ENCODE results near the gene RAB3B. TPM values are rescaled to one million over a fixed set of nuclear protein-coding genes. Genes with fewer than 3 reads are reported as not detected.

The RAB3B gene
- polyA plus RNA-seq, 6 donors from 2014 or later: not detected

DNA sequence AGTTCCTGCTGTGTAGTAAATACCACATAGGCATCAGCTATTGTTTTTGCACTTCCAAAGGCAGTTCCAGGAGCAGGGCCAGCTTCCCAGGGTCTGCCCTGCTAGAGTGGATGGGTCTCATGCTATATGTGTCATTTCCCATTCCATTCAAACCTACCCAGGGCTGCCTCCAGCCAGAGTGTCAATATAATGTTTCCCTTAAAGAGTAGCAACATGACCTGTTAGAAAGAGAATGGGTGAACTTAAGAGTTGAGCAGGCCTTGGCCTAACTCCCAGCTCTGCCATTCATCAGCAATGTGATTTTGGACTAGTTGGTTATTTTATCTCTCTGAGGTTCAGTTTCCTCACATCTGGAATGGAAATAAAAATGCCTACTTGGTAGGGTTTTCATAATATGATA is 44.9 kb downstream of the RAB3B start:
- ATAC-seq (ENCODE audit: low read depth in 2 of 2) (no peak), DNase-seq (no peak)
- H3K27ac Mint-ChIP-seq: no peak overlapping the region
- peaks cover 0 to 6% (median 0%) of the 10 kb centered on the region in 3 donors for H3K27me3 Mint-ChIP-seq
- no peak overlapping the region for H3K4me3 Mint-ChIP-seq
- H3K9me3 Mint-ChIP-seq: peaks cover 12 to 32% (median 23%) of the 10 kb centered on the region in 7 donors
- H3K4me1 Mint-ChIP-seq: no peaks in the 10 kb centered on the region
- H3K36me3 Mint-ChIP-seq: peaks cover 5 to 28% of the 10 kb centered on the region in 2 donors

GRCh38 chr1:51942281-51942680 is 48.2 kb downstream of the RAB3B start:
- Mint-ChIP-seq H3K36me3 (peaks cover 5 to 17% of the 10 kb centered on the region in 2 donors), H3K9me3 (peaks cover 12 to 24% (median 17%) of the 10 kb centered on the region in 7 donors), H3K4me3 (no peak overlapping the region), H3K4me1 (no peaks in the 10 kb centered on the region), H3K27ac (no peak overlapping the region), H3K27me3 (peaks cover 0 to 10% (median 0%) of the 10 kb centered on the region in 3 donors)
- no peak for ATAC-seq (ENCODE audit: low read depth in 2 of 2)
- no peak for DNase-seq

- Mint-ChIP-seq H3K9me3 (peaks cover 12 to 24% (median 17%) of the 10 kb centered on the region in 7 donors), H3K4me3 (peak overlapping the region in 1 of 8 donors; percentile 18), H3K27ac (peak overlapping the region in 1 of 6 donors; percentile 63), H3K36me3 (peaks cover 5 to 17% of the 10 kb centered on the region in 2 donors), H3K27me3 (peaks cover 0 to 12% (median 0%) of the 10 kb centered on the region in 3 donors), H3K4me1 (no peaks in the 10 kb centered on the region)
- no peak for DNase-seq
- no peak for ATAC-seq (ENCODE audit: low read depth in 2 of 2)
Measured at GRCh38 chr1:51941528-51941927, 49.0 kb downstream of the RAB3B start.

DNA sequence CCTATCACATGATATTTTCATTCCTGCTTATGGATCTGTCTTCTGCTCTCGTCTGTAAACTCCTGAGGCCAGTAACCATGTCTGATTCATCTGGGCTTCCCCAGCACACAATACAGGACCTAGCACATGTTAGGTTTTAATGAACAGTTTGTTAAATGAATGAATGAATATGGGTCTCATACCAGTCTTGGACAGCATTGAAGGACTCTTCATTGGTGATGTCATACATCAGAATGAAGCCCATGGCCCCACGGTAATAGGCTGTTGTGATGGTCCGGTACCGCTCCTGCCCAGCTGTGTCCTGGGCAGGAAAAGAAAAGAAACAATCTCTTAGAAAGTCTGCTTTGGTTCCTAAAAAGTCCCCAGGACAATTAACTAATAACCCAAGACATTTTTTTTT is 53.4 kb downstream of the RAB3B start:
- Mint-ChIP-seq H3K9me3 (peaks cover 10 to 22% (median 15%) of the 10 kb centered on the region in 7 donors), H3K36me3 (peaks cover 5 to 13% of the 10 kb centered on the region in 2 donors), H3K27ac (no peak overlapping the region), H3K4me3 (no peak overlapping the region), H3K4me1 (no peaks in the 10 kb centered on the region), H3K27me3 (peaks cover 0 to 18% (median 0%) of the 10 kb centered on the region in 3 donors)
- DNase-seq (no peak), ATAC-seq (ENCODE audit: low read depth in 2 of 2) (no peak)

GRCh38 chr1:51936531-51936930 is 54.0 kb downstream of the RAB3B start:
- Mint-ChIP-seq H3K4me3 (no peak overlapping the region), H3K4me1 (no peaks in the 10 kb centered on the region), H3K9me3 (peaks cover 6 to 16% (median 9%) of the 10 kb centered on the region in 7 donors), H3K27me3 (peaks cover 0 to 18% (median 0%) of the 10 kb centered on the region in 3 donors), H3K36me3 (peaks cover 5 to 7% of the 10 kb centered on the region in 2 donors), H3K27ac (peak overlapping the region in 1 of 6 donors; percentile 48)
- no peak for ATAC-seq (ENCODE audit: low read depth in 2 of 2)
- no peak for DNase-seq

- Mint-ChIP-seq H3K27me3 (peaks cover 3 to 14% (median 8%) of the 10 kb centered on the region in 3 donors), H3K9me3 (no peaks in the 10 kb centered on the region), H3K4me1 (no peaks in the 10 kb centered on the region), H3K4me3 (no peak overlapping the region), H3K36me3 (no peaks in the 10 kb centered on the region), H3K27ac (no peak overlapping the region)
- DNase-seq (no peak), ATAC-seq (ENCODE audit: low read depth in 2 of 2) (no peak)
Measured at GRCh38 chr1:51933344-51933743, 57.2 kb downstream of the RAB3B start.

DNA sequence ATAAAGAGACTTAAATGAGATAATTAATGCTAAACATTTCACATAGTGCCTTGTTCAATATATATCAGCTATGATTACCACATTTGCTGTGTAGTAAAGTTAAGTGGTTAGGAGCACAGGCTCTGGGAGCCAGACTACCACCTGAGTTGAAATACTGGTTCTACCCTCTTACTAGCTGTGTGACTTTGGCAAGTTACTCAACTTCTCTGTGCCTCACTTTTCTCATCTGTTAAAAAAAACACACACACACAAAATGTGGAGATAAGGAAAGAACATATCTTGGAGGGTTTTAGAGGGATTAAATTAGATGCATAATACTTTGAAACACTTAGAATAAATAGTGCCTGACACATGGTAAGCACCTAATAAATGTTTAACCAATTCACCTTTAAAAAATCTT is 60.2 kb downstream of the RAB3B start:
- Mint-ChIP-seq H3K36me3 (no peaks in the 10 kb centered on the region), H3K27me3 (peaks cover 6 to 8% (median 8%) of the 10 kb centered on the region in 3 donors), H3K9me3 (no peaks in the 10 kb centered on the region), H3K4me1 (no peaks in the 10 kb centered on the region), H3K4me3 (no peak overlapping the region), H3K27ac (no peak overlapping the region)
- DNase-seq (no peak), ATAC-seq (ENCODE audit: low read depth in 2 of 2) (no peak)

DNA sequence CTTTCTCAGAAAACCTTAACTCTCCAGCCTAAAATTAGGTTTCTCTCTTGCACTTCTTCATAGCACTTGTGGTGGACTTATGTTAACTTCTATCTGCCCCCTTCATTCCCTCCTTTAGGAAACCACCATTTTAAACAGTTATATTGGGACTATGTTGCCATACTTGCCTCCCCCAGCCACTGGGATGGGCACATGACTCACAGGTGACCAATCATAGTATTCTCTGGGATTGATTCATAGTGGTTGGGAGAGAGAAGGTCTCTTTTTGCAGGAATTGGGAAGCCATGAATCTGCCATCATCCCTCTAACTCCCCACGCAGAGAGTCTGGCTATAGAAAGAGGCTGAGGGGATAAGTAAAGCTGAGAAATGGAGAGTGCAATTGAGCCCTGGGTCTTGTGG is 61.6 kb downstream of the RAB3B start:
- H3K4me1 Mint-ChIP-seq: no peaks in the 10 kb centered on the region
- H3K9me3 Mint-ChIP-seq: no peaks in the 10 kb centered on the region
- peak overlapping the region in 1 of 8 donors; percentile 25 for H3K4me3 Mint-ChIP-seq
- no peak overlapping the region for H3K27ac Mint-ChIP-seq
- peaks cover 6 to 8% (median 8%) of the 10 kb centered on the region in 3 donors for H3K27me3 Mint-ChIP-seq
- ATAC-seq (ENCODE audit: low read depth in 2 of 2) (no peak), DNase-seq (no peak)
- no peaks in the 10 kb centered on the region for H3K36me3 Mint-ChIP-seq

DNA sequence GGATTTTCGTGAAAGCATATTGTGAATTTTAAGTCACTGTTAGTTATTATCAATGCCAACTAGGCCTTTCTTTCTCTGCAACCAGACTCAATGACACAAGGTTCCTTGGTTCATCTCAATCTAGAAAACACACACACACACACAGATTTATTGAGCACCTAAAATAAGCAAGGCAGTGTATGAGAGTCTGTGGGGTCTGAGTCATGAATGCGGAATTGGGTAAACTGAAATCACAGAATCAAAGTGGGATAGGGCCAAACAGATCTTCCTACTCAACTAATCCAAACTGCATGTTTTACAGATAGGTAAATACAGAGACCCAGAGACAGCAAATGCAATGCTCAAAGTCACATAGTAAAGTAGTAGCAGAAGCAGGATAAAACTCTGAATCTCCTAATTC is 63.5 kb downstream of the RAB3B start:
- peaks cover 8 to 13% (median 9%) of the 10 kb centered on the region in 3 donors for H3K27me3 Mint-ChIP-seq
- H3K9me3 Mint-ChIP-seq: no peaks in the 10 kb centered on the region
- H3K27ac Mint-ChIP-seq: no peak overlapping the region
- H3K4me3 Mint-ChIP-seq: no peak overlapping the region
- no peaks in the 10 kb centered on the region for H3K36me3 Mint-ChIP-seq
- no peaks in the 10 kb centered on the region for H3K4me1 Mint-ChIP-seq
- no peak for ATAC-seq (ENCODE audit: low read depth in 2 of 2)
- DNase-seq: no peak

DNA sequence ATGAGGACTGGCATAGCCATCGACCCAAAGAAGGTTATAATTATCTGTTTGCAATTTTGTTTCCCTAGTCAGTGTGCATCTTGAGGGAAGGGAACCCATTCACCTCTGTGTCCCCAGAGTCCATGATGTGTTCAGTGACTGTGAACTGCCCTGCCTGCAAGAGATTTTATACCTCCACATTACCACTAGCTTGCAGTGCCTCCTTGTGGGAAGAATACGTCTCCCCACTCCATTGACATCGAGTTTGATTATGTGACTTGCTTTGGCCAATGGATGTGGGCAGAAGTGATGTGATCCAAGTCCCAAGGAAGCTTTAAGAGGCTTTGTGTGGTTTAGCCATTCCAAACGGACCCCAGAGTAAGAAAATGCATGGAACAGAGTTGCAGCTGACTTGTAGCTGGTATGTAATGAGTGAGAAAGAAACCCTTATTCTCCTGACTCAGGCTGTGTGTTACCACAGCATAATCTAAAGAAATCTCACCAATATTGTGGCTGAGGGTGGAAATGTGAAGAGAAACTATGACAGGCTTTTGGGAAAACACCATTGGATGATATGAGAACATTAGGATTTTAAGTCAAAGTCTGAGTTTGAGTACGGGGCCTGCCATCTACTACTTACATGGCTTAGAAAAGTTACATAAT is 64.2 kb downstream of the RAB3B start:
- no peaks in the 10 kb centered on the region for H3K36me3 Mint-ChIP-seq
- peaks cover 7 to 20% (median 17%) of the 10 kb centered on the region in 3 donors for H3K27me3 Mint-ChIP-seq
- no peaks in the 10 kb centered on the region for H3K9me3 Mint-ChIP-seq
- ATAC-seq (ENCODE audit: low read depth in 2 of 2) (peak in 1 of 2 donors; percentile 25), DNase-seq (no peak)
- no peak overlapping the region for H3K27ac Mint-ChIP-seq
- no peaks in the 10 kb centered on the region for H3K4me1 Mint-ChIP-seq
- H3K4me3 Mint-ChIP-seq: no peak overlapping the region

DNA sequence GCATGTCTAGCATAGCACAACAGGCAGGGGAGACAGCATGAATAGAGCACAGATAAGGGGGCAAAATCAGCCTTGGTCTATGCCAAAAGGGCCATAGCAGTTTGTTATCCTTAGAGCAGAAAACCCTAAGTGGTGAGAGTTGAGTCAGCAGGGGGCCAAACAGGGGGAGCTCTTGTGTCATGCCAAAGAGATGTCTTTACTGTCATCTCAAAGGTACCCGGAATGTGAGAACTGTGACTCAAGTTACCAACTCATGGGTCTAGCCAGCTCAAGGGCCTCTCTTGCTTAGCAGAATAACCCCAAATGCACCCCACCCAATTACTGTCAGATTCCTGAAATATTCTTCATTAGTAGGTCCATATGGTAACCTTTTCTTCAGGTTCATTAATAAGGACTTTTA is 66.0 kb downstream of the RAB3B start:
- no peak overlapping the region for H3K27ac Mint-ChIP-seq
- ATAC-seq (ENCODE audit: low read depth in 2 of 2) (no peak), DNase-seq (no peak)
- H3K36me3 Mint-ChIP-seq: no peaks in the 10 kb centered on the region
- H3K4me3 Mint-ChIP-seq: no peak overlapping the region
- no peaks in the 10 kb centered on the region for H3K9me3 Mint-ChIP-seq
- peaks cover 20 to 34% (median 30%) of the 10 kb centered on the region in 3 donors for H3K27me3 Mint-ChIP-seq
- no peaks in the 10 kb centered on the region for H3K4me1 Mint-ChIP-seq

GRCh38 chr1:51922040-51922439 is 68.5 kb downstream of the RAB3B start:
- Mint-ChIP-seq H3K4me3 (no peak overlapping the region), H3K27me3 (peaks cover 31 to 37% (median 33%) of the 10 kb centered on the region in 3 donors), H3K9me3 (no peaks in the 10 kb centered on the region), H3K4me1 (no peaks in the 10 kb centered on the region), H3K27ac (peak overlapping the region in 1 of 6 donors; percentile 76), H3K36me3 (no peaks in the 10 kb centered on the region)
- ATAC-seq (ENCODE audit: low read depth in 2 of 2): no peak
- no peak for DNase-seq

GRCh38 chr1:51920130-51920529 is 70.4 kb downstream of the RAB3B start:
- Mint-ChIP-seq H3K27ac (no peak overlapping the region), H3K36me3 (no peaks in the 10 kb centered on the region), H3K27me3 (peaks cover 33 to 37% (median 35%) of the 10 kb centered on the region in 3 donors), H3K4me1 (no peaks in the 10 kb centered on the region), H3K4me3 (no peak overlapping the region), H3K9me3 (no peaks in the 10 kb centered on the region)
- ATAC-seq (ENCODE audit: low read depth in 2 of 2) (no peak), DNase-seq (no peak)

DNA sequence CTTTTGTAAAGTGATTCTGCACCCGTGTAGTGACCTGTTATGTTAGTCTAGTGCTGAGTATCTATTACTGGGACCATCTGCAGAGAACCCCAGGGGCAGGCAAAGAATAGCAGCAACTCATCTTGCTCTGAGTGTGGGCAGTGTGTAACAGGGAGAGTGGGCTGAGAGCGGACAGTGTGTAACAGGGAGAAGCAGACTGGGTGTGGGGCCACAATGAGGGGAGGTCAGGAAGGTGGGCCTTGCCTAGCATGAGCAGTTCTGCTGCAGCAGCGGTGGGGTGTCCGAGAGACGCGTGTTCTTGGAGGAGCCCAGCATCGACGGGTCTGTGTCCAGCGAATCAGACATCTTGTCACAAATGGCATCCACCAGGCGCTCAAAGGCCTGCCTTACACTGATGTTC is 70.8 kb downstream of the RAB3B start:
- Mint-ChIP-seq H3K4me1 (no peaks in the 10 kb centered on the region), H3K4me3 (peak overlapping the region in 1 of 8 donors; percentile 31), H3K9me3 (no peaks in the 10 kb centered on the region), H3K36me3 (no peaks in the 10 kb centered on the region), H3K27me3 (peaks cover 37 to 40% (median 37%) of the 10 kb centered on the region in 3 donors), H3K27ac (no peak overlapping the region)
- no peak for ATAC-seq (ENCODE audit: low read depth in 2 of 2)
- no peak for DNase-seq

Measured in naive B cell (primary cell).